PC-3 (cell line): ENCODE results near the gene NUMA1.

Source experiments
- EZH2 ChIP-seq: fragments of 300-600 bp; sonication (generic); IDR thresholded peaks from one replicate; pipeline ENCODE4 v1.6.1; 2017; ENCODE audit warnings: antibody characterized with exemption, mild to moderate bottlenecking, low read length; ENCODE audit not compliant: unreplicated experiment
- EZH2phosphoT487 ChIP-seq: fragments of 300-600 bp; sonication (generic); IDR thresholded peaks from 2 replicates; pipeline ENCODE4 v1.6.1; 2018; ENCODE audit warnings: mild to moderate bottlenecking, antibody characterized with exemption, low read length, borderline replicate concordance
- TF ChIP-seq, protein P1 (sequence below): fragments of 300-600 bp; sonication (generic); conservative IDR thresholded peaks from 2 replicates; pipeline ENCODE4 v1.5.1; 2017; ENCODE audit warnings: antibody characterized with exemption, low read depth, mild to moderate bottlenecking, low read length

DNA sequence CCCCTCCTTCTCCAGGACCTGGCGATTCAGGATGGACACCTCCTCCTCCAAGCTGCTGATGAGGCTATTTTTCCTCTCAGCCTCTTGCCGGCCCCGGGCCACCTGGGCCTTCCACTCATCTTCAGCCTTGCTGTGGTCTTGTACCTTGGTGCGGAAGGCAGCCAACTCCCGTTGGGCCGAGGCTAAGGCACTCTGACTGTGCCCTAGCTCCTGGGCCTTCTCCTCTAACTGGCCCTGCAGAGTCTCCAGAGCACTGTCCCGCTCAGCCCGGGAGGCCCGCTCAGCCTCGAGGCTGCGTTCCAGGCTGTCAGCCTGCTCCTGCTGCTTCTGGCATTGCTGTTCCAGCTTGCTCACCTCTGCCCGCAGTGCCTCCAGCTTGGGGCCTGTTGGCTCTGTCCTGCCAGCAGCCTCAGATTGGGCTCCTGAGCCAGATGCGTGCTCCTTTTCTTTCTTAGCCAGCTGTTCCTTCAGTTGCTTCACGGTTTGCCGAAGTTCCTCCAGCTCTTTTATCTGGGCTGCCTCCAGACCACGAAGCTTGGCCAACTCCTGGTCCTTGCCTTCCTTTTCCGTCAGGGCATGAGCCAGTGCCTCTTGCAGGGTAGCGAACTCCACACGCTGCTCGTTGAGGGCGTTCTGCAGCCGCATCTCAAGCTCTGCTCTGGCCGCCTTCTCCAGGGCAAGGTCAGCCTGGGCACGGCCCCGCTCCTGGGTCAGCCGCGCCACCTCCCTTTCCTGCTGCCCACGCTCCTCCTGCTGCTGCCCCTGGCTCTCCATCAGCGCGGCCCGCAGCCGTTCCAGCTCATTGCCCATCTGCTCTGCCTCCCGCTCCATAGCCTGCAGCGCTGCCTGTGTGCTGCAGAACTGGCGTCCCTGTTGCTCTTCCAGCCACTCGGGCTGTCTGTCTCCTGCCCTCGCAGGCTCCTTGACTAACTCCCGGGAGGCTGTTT lies 66.3 kb downstream of the NUMA1 start:
- TF ChIP-seq, protein P1, sequence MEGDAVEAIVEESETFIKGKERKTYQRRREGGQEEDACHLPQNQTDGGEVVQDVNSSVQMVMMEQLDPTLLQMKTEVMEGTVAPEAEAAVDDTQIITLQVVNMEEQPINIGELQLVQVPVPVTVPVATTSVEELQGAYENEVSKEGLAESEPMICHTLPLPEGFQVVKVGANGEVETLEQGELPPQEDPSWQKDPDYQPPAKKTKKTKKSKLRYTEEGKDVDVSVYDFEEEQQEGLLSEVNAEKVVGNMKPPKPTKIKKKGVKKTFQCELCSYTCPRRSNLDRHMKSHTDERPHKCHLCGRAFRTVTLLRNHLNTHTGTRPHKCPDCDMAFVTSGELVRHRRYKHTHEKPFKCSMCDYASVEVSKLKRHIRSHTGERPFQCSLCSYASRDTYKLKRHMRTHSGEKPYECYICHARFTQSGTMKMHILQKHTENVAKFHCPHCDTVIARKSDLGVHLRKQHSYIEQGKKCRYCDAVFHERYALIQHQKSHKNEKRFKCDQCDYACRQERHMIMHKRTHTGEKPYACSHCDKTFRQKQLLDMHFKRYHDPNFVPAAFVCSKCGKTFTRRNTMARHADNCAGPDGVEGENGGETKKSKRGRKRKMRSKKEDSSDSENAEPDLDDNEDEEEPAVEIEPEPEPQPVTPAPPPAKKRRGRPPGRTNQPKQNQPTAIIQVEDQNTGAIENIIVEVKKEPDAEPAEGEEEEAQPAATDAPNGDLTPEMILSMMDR, result no peak
- no peak for TF ChIP-seq EZH2
- TF ChIP-seq EZH2phosphoT487, result no peak
